ENCODE data around the gene CHM.
"Not testable (repeated sequence)": the region's sequence is repeated elsewhere in the genome, so short reads cannot be mapped to it uniquely, and the experiment has no call there.

The CHM gene

DNA sequence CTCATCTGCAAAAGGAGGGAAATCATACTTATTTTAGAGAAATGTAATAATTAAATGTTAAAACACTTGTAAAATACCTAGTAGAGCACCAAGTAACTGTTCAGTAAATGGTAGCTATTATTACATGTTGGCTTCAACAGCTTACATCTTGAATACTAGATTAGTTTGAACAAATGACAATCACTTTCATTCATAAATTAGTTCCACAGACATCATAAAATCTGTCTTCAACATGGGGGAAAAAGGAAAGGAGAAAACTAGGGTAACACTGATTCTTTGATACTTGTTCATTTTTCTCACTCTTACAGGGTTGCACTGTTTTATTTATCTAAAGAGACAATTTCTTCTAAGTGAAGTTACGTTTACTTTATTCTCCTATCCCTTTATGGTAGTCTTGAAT is 51.7 kb downstream of the CHM start:
- no peak for DNase-seq (ENCODE audit: low read depth in 2 of 2)

GRCh38 chrX:85994797-85995196 is 52.6 kb downstream of the CHM start:
- no peak for DNase-seq (ENCODE audit: low read depth in 2 of 2)

GRCh38 chrX:85994228-85994627 is 53.1 kb downstream of the CHM start:
- DNase-seq (ENCODE audit: low read depth in 2 of 2): no peak

DNA sequence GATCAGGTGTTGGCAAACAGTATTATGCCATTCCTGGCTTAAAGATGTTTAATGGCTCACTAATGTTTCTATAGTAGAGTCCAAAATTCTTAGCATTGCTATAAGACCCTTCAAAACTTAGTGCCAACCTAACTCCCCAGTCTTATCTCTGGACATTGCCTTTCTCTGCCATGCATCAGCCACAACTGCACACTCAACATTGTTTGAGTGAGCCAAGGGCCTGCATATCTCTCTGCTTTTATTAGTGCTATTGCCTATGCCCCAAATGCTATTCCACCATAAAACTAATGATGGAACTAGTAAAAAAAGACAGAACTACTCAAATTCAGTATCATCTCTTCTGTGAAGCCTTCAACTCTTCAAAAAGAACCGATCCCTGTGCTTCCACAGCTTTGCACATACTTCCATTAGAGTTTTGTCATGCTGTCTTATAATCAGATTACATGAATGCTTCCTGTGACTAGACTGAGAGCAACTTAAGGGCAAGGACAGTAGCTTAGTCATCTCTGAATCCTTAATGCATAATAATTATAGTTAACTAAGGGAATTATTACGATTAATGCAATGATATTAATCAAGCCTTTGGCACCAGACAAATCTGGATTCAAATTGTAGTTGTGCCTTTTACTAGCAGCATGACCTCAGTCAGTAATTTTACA is 53.7 kb downstream of the CHM start:
- DNase-seq (ENCODE audit: low read depth in 2 of 2): no peak

DNA sequence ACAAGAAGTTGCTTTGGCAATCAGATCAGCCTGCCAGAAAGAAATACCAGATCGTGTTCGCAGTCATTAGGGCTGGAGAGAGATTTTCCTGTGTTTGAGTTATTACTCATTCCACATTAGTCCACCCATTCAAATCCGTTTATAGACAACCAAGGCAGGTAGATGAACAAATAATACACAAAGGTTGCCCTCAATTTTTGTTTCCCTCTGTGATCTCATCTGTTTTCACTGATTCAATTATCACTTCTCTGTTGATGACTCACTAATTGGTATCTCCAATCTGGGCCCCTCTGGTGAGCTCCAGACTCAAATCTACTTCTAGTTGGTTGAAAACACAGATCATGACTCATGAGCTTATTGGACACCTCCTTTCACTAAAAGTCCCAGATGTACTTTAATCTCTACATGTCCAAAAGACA is 54.5 kb downstream of the CHM start:
- no peak for DNase-seq (ENCODE audit: low read depth in 2 of 2)

- no peak for DNase-seq (ENCODE audit: low read depth in 2 of 2)
These were observed 59.0 kb downstream of the CHM start for GRCh38 chrX:85988353-85988752.

DNA sequence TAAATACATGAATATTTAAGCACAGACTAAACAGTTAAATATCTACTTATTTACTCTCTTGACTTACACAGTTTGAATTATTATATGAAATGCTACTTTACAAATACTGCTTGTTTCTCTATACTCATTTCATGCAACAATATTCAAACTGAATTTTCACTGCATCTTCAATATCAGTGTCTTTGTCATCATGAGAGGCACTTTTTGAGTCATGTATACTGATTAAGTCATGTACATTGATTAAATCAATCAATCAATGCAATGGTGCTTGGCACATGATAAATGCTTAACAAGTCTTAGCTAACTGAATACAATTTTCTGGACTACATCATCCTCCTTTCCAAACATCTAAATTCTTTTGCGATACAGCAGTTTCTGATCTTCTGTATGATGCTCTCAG is 67.1 kb downstream of the CHM start:
- no peak for DNase-seq (ENCODE audit: low read depth in 2 of 2)

DNA sequence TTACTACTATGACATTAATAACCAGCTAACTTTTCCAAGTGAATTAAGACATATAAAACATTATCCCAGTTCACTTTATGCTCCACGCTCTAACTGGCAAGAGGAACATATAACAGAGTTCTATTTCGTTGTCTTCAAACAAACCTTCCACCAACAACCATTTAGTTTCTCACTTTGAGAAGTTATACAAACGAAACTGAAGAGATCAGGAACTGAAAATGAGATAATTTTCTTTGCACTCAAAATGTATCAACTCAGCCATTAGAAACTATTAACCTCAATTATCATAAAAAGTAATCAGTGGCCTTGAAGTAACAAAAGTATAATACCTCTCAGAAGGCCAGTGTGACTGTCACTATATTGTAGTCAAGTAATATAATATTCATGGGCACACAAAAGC is 70.1 kb downstream of the CHM start:
- no peak for DNase-seq (ENCODE audit: low read depth in 2 of 2)

DNA sequence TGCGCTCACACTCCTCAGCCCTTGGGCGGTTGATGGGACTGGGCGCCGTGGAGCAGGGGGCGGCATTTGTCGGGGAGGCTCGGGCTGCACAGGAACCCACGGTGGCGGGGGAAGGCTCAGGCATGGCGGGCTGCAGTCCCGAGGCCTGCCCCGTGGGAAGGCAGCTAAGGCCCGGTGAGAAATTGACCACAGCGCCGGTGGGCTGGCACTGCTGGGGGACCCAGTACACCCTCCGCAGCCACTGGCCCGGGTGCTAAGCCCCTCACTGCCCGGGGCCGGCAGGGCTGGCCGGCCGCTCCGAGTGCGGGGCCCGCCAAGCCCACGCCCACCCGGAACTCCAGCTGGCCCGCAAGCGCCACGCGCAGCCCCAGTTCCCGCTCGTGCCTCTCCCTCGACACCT is 75.0 kb downstream of the CHM start:
- not testable (repeated sequence) for DNase-seq (ENCODE audit: low read depth in 2 of 2)

DNA sequence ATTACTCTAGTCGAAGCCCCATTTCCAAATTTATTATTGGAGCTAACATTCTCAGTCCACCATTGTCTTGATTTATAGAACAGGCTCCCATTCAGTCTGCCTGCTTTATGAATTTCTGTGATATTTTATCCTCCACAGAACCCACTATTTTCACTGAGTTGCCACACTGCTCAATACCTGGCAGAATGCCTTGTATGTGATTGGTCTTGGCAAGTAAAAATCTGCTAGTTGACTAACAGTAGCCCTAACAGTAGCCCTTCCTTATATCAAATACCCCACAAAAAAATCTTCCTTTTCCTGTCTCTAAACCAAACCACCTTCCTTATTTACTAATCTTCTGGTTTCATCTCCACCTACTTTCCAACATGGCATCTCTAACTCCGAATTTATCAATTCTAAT is 82.6 kb downstream of the CHM start:
- DNase-seq (ENCODE audit: low read depth in 2 of 2): no peak

DNA sequence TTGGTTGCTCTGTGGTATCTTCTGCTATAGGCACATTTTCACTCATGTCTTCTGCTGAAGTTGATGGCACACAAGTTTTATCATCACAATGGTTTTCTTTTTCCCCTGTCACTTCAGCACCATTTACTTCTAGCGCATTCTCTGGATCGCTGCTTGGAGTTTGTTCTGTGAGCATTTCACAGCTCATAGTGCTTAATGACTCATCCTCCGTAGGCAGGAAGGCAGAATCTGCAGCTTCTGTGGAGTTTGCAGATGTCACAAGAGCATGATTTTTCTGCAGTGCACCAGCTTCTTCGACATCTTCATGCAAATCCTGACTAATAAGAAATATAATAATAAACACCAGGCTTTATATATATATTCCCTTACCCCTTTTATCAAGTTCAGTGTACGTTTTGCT is 83.6 kb downstream of the CHM start:
- DNase-seq (ENCODE audit: low read depth in 2 of 2): no peak

DNA sequence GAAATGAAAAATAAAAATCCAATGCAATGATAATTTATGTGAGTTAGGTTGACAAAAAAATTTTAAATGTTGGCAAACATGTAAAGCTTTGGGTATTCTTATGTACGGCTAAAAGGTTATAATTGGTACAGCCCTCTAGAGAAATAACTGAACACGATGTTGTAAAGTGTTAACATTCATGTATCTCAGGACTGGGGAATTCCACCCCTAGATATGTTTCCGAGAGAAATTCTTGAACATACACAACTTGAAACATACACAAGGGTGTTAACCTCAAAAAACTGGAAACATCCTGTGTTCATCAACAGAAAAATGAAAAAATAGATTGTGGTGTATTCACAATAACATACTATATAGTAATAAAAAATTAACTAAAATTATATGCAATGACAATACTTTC is 91.8 kb downstream of the CHM start:
- no peak for DNase-seq (ENCODE audit: low read depth in 2 of 2)

GRCh38 chrX:85944751-85945150 is 102.6 kb downstream of the CHM start:
- not testable (repeated sequence) for DNase-seq (ENCODE audit: low read depth in 2 of 2)

- no peak for DNase-seq (ENCODE audit: low read depth in 2 of 2)
These were observed 106.1 kb downstream of the CHM start for GRCh38 chrX:85941275-85941674.

DNA sequence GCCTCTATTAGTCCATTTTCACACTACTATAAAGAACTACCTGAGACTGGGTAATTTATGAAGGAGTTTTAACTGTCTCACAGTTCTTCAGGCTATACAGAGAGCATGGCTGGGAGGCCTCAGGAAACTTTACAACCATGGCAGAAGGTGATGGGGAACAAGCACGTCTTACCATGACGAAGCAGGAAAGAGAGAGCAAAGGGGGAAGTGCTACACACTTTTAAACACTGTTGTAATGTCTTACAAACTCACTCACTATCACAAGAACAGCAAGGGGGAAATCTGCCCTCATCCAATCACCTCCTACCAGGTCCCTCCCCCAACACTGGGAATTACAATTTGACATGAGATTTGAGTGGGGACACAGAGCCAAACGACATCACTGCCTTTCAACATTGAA is 107.4 kb downstream of the CHM start:
- DNase-seq (ENCODE audit: low read depth in 2 of 2): not testable (repeated sequence)

- DNase-seq (ENCODE audit: low read depth in 2 of 2): not testable (repeated sequence)
These were observed 113.0 kb downstream of the CHM start for GRCh38 chrX:85934399-85934798.

GRCh38 chrX:85930099-85930498 is 117.3 kb downstream of the CHM start:
- DNase-seq (ENCODE audit: low read depth in 2 of 2): no peak

- no peak for DNase-seq (ENCODE audit: low read depth in 2 of 2)
These were observed 118.8 kb downstream of the CHM start for GRCh38 chrX:85928606-85929005.

DNA sequence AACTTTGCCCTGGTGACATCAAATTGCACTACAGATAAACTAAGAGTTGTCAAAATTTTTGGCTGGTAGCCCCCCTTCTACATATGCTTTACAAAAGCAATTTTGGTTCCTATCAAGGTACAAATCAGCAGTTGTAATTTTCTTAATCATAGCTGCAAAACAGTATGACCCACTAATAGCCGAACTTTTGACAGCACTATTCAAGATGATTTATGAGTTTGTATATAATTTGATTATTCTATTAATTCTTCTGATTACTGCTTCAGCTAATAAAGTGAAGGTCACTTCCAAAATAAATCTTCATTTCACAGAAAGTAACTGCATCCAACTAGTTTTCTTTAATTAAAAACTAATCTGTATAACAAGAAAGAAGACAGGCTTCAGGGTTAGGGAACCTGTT is 119.6 kb downstream of the CHM start:
- DNase-seq (ENCODE audit: low read depth in 2 of 2): no peak

DNA sequence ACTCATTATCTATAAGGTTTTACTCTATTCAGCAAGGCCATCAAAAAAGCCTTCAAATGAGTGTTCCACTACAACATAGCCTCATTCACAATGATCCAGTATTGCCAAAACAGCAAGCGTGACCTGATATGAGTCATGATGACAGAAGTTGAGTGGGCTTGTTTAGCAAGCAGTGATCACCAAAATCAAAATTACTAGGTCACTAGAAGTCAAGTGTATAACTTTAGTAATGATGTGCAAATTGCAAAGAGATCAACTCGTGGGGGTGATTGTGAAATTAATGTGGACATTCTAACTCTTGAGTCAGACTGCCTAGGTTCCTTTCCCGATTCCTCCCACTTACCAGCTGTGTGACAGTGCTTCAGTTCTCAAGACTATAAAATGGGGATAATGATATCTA is 124.5 kb downstream of the CHM start:
- DNase-seq (ENCODE audit: low read depth in 2 of 2): no peak

GRCh38 chrX:85916656-85917280 is 130.6 kb downstream of the CHM start:
- not testable (repeated sequence) for DNase-seq (ENCODE audit: low read depth in 2 of 2)

DNA sequence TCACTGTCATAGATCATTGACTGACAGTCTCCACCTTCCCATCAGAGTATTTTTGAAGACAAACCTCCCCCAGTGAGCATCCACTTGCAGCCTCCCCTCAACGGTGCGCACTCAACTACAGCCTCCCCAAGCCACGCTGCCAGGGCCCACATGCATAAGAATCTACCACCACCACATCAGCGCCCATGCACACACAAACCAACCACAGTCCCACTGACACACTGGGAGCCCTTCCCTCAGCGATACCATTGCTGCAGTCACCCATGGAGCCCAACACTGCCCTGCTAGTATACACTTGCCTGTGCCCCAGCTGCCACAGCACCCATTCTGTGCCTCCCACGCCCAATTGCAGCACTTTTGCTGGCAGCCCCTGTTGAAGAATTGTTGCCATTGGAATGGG is 132.9 kb downstream of the CHM start:
- no peak for DNase-seq (ENCODE audit: low read depth in 2 of 2)

DNA sequence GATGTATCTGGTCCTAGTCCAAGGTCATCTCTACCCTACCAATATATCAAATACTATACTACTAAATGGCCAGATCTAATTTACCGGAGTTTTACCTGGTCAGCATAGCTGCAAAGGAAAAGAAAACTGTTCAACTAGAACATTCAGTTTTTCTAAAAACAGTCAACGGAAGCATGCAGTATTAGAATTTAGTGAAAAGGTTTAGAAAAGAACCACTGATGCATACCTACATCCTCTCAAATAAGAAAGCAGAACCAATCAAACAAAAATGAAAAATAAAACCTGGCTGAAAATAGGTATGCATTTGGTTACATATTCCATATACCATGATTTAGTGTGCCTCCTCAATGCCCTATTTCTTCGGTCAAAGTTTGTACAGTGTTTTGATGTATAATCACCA is 140.0 kb downstream of the CHM start:
- DNase-seq (ENCODE audit: low read depth in 2 of 2): no peak

DNA sequence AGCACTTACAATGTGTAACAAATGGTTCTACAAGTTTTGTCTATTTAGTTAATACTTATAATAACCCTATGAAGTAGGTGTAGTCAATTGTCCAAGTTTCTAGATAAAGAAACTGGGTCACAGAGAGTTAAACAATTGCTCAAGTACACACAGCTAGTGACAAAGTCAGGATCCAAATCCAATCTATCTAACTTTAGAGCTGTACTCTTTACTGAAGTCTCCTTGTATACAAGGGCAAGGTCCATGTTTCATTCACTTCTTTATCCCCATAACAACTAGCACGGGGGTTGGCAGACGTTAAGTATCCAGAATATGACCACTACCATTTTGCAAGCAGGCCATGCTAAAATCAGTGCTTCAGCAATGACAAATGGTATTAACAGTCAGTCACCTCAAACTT is 141.0 kb downstream of the CHM start:
- no peak for DNase-seq (ENCODE audit: low read depth in 2 of 2)
